ENCODE results near the gene MACO1.

- TF ChIP-seq POLR2A (IDR thresholded peaks at IDR 0.05; ENCODE audit: low read length) (no peak), GATA1 (IDR thresholded peaks at IDR 0.05; ENCODE audit: low read depth, low read length) (no peak)
Observed at GRCh38 chr1:25530186-25531081, 99.7 kb downstream of the MACO1 start.
